Left renal pelvis (tissue), 4 donors: Measurements from ENCODE around the gene DAB2IP. TPM values are rescaled to one million over a fixed set of nuclear protein-coding genes. Genes with fewer than 3 reads are reported as not detected.

Experiments used
- DNase-seq, 4 donors: peaks; one replicate each; pipeline ENCODE4 v3.0.0-alpha.2; 2013; ENCODE audit warnings: low read depth in 4 of 4, low spot score in 3 of 4
- polyA plus RNA-seq, 4 donors: library from polyadenylated mRNA; unstranded; fragments of 120-200 nt; gene quantifications; one replicate each; pipeline ENCODE4 v1.2.1, GENCODE V29; 2013; ENCODE audit not compliant: insufficient read length in 4 of 4

The DAB2IP gene
- polyA plus RNA-seq, 4 donors: 33.4 to 43.9 (median 39.6) TPM

- peak in 1 of 4 donors; percentile 44 for DNase-seq
These were observed 47.5 kb downstream of the DAB2IP start for GRCh38 chr9:121698627-121699570.

- DNase-seq: no peak
These were observed 48.2 kb downstream of the DAB2IP start for GRCh38 chr9:121699571-121700164.

GRCh38 chr9:121700165-121700831, 48.9 kb downstream of the DAB2IP start:
- DNase-seq: no peak

- DNase-seq: no peak
These were observed 49.5 kb downstream of the DAB2IP start for GRCh38 chr9:121700832-121701419.

GRCh38 chr9:121701736-121702261, 50.4 kb downstream of the DAB2IP start:
- no peak for DNase-seq

GRCh38 chr9:121703014-121703734, 51.7 kb downstream of the DAB2IP start:
- DNase-seq: no peak

GRCh38 chr9:121704281-121704680, 52.8 kb downstream of the DAB2IP start:
- DNase-seq: no peak

- no peak for DNase-seq
These were observed 54.8 kb downstream of the DAB2IP start for GRCh38 chr9:121706149-121706750.

- DNase-seq: no peak
These were observed 56.3 kb downstream of the DAB2IP start for GRCh38 chr9:121707477-121708424.

GRCh38 chr9:121708768-121709488, 57.5 kb downstream of the DAB2IP start:
- DNase-seq: no peak

- no peak for DNase-seq
These were observed 58.4 kb downstream of the DAB2IP start for GRCh38 chr9:121709798-121710197.

- DNase-seq: no peak
These were observed 59.8 kb downstream of the DAB2IP start for GRCh38 chr9:121711281-121711680.

- DNase-seq: no peak
These were observed 60.4 kb downstream of the DAB2IP start for GRCh38 chr9:121711797-121712196.

- DNase-seq: no peak
These were observed 62.1 kb downstream of the DAB2IP start for GRCh38 chr9:121713400-121714070.

- DNase-seq: no peak
These were observed 62.8 kb downstream of the DAB2IP start for GRCh38 chr9:121714075-121714705.

GRCh38 chr9:121714873-121715272, 63.4 kb downstream of the DAB2IP start:
- no peak for DNase-seq
